HG02885 (cell line): ENCODE measurements around the gene SLC12A7.

ENCODE experiments used
- ATAC-seq: cut with Tn5 transposase; IDR thresholded peaks from one replicate; pipeline ENCODE4 v1.9.1; 2021; ENCODE audit warnings: mild to moderate bottlenecking; ENCODE audit not compliant: unreplicated experiment, poor library complexity

Gene SLC12A7

GRCh38 chr5:1014781-1015221 is 97.1 kb downstream of the SLC12A7 start:
- no peak for ATAC-seq

- ATAC-seq, result no peak
Observed at GRCh38 chr5:1014346-1014745, 97.5 kb downstream of the SLC12A7 start.

GRCh38 chr5:1013948-1014301 is 97.9 kb downstream of the SLC12A7 start:
- ATAC-seq, result no peak

- no peak for ATAC-seq
Observed at GRCh38 chr5:1013238-1013947, 98.5 kb downstream of the SLC12A7 start.

GRCh38 chr5:1012900-1013237 is 99.0 kb downstream of the SLC12A7 start:
- no peak for ATAC-seq

GRCh38 chr5:1012313-1012841 is 99.5 kb downstream of the SLC12A7 start:
- ATAC-seq, result no peak

GRCh38 chr5:1011741-1012312 is 100.0 kb downstream of the SLC12A7 start:
- no peak for ATAC-seq

- no peak for ATAC-seq
Observed at GRCh38 chr5:1011226-1011631, 100.6 kb downstream of the SLC12A7 start.

GRCh38 chr5:1010641-1011046 is 101.2 kb downstream of the SLC12A7 start:
- no peak for ATAC-seq

GRCh38 chr5:1010181-1010510 is 101.7 kb downstream of the SLC12A7 start:
- ATAC-seq, result no peak

- ATAC-seq, result no peak
Observed at GRCh38 chr5:1009359-1010180, 102.3 kb downstream of the SLC12A7 start.

GRCh38 chr5:1008451-1009358 is 103.2 kb downstream of the SLC12A7 start, which contains the start of gene NKD2:
TSS of gene NKD2 (plus strand) at chr5:1008802. CDS start at chr5:1009058, 256 bp downstream.
- ATAC-seq, result no peak

- ATAC-seq, result no peak
Observed at GRCh38 chr5:1007681-1008450, 104.0 kb downstream of the SLC12A7 start.

- no peak for ATAC-seq
Observed at GRCh38 chr5:1007221-1007680, 104.6 kb downstream of the SLC12A7 start.

- no peak for ATAC-seq
Observed at GRCh38 chr5:1006656-1007071, 105.2 kb downstream of the SLC12A7 start.

- no peak for ATAC-seq
Observed at GRCh38 chr5:1005904-1006655, 105.8 kb downstream of the SLC12A7 start.

GRCh38 chr5:1005249-1005851 is 106.5 kb downstream of the SLC12A7 start:
- ATAC-seq, result no peak
